ENCODE data around the gene MYO5B.

MYO5B gene

GRCh38 chr18:49875155-49875554 is 319.8 kb downstream of the MYO5B start:
- no peak for DNase-seq

DNA sequence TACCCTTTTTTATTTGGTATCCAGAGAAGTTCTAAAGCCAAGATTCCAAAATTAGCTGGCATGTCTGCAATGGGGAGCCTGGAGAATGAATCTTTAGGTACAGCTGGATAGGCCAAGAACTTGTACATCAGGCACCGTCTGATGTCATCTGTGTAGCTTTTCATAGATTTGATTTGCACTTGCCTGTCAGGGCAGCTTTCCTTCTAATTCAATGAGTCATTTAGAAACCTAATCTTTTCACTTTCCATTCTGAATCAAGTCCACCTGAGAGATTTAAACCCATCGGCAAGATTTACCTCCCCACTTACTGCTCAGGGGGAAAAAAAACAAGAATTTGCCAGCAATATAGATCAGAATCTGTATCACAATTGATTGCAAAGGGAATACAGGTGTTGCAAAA is 320.7 kb downstream of the MYO5B start:
- DNase-seq = no peak

GRCh38 chr18:49869354-49869753 is 325.6 kb downstream of the MYO5B start:
- DNase-seq = no peak

GRCh38 chr18:49866680-49867079 is 328.3 kb downstream of the MYO5B start:
- DNase-seq = no peak

GRCh38 chr18:49865401-49865800 is 329.5 kb downstream of the MYO5B start:
- DNase-seq = no peak

DNA sequence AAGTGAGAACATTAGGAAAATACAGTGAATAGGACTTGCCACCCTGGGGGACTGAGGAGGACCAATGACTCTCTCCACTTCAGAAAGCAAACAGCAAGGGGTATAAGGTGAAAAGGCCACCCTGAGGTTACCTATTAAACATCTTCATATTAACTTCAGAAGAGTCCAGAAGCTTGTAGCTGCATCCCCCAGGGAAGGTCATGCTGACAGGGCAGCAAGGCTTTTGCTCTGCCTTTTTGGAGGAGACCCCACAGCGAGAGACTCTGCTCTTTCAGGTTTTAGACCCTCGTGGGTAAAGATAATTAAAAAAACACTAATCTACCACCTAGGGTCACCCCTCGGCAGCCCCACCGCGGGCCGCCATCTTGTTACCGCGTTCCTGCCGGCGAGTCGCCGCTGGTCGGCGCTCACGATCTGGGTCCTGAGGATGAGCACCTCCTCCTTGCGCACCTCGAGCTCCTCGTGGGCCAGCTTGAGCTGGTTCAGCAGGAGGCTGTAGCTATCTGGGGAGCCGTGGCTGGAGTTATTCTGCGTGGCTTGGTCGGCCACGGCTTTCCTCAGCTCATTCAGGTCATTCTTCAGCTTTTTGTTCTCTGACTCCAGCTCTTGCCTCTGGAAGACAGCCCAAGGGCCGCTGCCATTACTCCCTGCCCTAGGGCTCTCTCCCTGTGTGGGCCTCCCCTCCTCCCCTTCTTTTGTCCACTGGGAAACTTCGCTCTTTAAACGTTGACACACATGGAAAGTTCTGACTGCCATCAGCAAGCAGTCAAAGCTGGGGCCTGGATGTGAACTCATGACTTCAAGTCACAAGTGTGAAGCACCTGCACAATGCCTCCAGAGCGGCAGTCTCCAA is 331.0 kb downstream of the MYO5B start:
- DNase-seq = no peak

GRCh38 chr18:49862656-49863385 is 332.1 kb downstream of the MYO5B start:
- DNase-seq = no peak

DNA sequence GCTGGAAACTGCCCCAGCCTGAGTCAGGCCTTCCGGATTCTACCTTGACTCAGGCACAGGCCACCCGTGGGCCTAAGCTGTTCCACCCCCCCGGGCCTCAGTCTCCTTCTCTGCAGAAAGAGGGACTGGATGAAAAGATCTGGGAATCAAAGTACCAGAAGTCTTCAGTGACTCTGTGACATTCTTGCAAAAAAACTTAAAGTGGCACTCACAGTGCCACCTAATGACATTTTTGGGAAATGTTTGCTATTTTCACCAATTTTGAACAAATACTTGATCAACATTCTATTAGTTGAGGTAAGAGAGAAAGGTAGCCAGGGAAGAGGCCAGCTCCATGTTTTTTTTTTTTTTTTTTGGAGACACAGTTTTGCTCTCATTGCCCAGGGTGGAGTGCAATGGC is 333.3 kb downstream of the MYO5B start:
- no peak for DNase-seq

- no peak for DNase-seq
Observed at GRCh38 chr18:49859725-49860124, 335.2 kb downstream of the MYO5B start.

DNA sequence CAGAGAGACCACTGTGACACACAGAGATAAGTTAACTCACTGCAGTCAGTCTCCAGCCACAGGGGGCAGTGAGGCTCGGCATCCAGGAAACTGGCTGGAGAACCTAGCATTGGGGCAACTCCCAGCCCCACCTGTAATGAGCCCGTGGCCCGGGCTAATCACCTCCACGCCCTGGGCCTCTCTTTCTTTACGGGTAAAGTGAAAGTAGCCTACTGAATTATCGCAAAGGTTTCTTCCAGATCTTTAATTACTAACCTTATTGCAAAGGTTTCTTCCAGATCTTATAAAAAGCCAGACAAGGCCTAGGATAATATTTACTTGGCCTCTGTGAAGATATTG is 336.0 kb downstream of the MYO5B start:
- DNase-seq = no peak

GRCh38 chr18:49858309-49859020 is 336.5 kb downstream of the MYO5B start:
- DNase-seq = peak; percentile 65

DNA sequence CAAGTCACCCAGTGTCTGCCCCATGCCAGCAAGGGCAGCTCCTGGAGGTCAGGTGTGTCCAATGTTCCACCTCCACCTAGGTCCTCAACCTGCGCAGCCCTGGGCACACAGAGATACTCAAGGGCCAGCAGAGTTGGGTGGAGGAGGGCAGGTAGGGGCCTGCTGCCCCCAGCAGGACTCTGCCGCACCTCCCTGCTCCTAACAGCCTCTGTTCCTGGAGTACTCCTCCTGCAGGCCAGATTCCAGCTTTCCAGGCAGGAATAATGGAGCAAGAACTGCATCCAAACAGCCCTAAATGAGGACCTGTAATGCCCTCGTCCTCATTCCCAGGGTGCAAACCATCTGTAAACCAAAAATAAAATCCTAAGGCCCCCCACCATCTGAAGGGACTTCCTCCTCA is 337.2 kb downstream of the MYO5B start:
- no peak for DNase-seq

DNA sequence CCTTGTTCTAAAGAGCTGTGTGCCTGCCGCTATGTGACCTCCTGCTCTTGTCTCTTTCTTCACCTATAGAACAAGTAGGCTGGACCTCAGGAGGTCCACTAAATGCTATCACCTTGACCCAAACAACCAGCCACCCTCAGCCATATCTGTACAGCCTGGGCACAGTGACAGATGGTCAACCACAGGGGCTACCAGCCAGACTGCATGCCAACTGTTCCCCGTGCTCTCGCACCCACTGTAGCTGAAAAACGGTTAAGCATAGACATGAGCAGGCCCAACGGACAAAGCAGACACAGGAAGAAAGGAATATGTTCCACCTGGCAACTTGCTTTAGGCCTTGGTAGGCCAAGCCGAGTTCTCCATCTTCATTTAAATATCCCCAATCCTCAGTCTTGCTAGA is 338.5 kb downstream of the MYO5B start:
- DNase-seq = no peak

DNA sequence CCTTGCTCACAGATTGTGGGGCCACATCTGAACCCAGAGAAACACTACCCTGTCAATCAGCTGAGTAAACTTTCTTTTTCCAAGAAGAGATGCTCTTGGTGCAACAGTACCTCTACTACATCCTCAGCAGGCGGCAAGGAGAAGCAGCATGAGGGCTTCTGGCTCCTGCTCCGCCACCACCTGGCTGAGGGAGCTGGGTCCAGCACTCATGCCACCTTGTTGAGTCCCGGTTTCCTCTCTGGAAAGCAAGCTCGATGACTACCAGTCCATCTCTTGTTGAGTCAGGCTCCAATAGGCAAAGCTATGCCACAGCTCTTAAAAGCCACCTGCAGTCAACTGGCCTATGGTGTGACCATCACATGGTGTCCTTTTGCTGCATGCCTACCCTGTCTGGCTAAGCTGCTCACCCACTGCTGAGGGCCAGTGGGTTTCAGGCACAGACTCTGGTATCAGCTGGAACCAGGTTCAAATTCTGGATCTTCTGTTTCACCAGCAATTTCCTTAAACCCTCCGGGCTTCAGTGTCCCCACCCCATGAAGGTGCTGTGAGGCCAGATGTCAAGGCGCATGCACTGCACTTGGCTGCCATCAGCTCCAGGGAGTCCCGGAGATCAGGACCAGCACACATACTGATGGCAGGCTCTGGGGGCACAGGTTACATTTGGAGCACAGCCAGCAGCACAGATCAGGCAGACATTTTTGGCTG is 339.1 kb downstream of the MYO5B start:
- DNase-seq = no peak

DNA sequence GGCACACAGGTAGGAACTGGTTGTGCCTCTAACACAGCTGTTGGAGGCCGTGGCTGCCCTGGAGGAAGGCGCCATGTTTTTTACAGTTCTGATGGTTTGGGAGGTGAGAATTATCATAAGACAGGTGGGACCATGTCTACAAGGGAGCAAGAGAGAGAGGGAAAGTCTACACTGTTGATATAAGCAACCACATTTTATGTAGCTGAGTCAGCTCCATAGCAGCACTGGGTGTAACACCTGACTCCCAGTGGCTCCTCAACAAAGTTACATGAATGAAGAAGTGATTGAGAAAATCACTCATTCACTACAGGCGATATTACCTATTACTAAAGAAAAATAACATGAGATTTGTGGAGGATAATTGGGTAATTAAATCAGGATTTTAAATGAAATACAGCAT is 340.3 kb downstream of the MYO5B start:
- DNase-seq = no peak

GRCh38 chr18:49853436-49853835 is 341.5 kb downstream of the MYO5B start:
- no peak for DNase-seq

DNA sequence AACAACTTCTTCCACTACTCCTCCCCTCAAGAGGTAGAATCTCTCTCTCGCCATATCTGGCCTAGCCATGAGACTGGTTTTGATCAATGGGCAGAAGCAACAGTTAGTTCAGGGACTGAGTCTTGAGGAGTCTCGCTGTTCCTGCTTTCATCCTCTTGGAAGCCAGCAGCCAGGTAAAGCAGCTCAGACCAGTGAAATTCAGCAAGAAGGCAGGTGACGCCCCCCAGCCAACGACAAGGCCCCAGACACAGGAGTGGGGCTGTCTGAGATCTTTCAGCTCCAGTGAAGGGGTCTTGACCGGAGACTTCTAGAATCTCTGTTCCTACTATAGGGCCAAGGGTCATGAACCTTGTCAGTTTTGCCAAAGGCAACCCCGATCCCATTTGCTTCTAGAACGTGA is 341.9 kb downstream of the MYO5B start:
- DNase-seq = no peak

- DNase-seq = no peak
Observed at GRCh38 chr18:49851624-49852023, 343.3 kb downstream of the MYO5B start.

GRCh38 chr18:49850636-49851035 is 344.3 kb downstream of the MYO5B start:
- DNase-seq = no peak

DNA sequence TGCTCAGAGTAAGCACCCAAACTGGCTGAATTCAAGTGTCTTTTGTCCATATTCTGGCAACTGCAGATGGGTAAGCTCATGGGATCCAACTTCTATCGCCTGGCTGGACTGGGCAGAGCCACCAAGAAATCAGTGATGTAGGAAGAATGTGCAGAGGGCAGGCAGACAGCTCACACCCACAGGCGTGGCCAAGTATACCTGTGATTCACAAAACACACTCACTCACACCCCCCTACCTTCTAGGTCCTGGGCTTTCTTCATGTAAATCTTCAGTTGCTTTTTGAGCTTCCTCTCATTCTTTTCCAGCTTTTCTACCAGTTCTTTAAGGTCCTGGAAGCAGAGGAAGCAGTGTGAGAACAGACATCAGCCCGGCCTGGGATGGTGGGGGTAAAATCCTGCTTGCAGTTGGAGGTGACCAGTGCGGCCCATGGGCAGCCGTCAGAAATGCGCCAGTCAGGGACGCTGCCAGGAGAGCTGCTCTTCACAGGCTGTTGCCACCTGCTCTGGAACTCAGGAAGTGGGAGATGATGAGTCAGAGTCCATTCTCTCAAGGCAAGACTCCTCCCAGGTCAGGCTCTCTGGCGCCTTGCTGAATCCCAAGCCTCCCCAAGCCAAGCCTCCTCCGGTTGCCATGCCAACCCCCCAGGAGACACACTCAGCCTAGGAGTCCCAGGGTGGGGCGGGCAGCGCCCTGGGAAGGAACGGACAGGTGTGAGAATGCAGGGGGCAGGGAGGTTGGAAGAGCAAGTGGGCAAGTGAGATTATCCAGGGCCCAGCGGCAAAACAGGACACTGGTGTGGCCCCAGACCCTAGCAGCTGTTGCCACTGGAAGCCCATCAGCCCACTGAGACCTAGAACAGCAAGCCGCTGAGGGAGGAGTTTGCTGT is 345.4 kb downstream of the MYO5B start:
- no peak for DNase-seq

DNA sequence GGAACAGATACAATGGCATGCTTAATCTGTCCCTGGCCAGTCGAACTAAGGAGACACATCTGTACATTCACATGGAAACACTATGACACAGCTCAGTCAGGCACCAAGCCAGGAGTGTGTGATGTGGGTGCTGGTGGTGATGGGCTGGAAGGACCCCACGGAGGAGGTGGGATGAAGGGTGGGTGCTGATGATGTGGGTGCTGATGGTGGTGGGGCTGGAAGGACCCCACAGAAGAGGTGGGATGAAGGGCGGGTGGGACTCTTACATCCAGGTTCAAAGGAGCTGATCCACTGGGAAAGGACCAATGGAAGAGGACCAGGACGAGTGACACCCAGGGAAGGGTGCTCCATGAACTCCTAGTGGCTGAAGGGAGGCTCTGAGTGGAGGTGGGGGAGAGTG is 346.8 kb downstream of the MYO5B start:
- DNase-seq = no peak

DNA sequence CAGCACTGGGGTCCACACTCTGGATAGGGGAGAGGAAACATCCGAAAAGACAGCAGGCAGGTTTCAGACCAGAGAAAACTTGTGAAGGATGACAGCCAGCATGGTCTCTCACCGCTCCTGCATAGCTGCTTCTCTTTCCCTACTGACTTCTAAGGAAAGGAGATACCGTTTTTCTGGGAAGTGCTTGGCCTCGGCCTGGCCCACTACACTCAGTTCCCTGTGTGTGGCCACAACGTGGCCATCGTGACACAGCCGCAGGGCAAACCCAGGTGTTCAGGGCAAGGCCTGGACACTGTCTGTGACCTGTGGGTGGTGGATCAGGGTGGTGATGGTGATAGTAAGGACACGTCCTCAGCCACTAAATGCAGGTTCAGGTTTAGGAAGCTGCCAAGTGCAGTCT is 347.4 kb downstream of the MYO5B start:
- no peak for DNase-seq
